ENCODE data around the gene GLB1L. TPM values are rescaled to one million over a fixed set of nuclear protein-coding genes. Genes with fewer than 3 reads are reported as not detected.
A peak's percentile ranks its signal among the peaks of the same experiment; 100 is the strongest.

GLB1L gene
- total RNA-seq, 6 donors from 2014 or later: 4.1 to 19.5 (median 11.9) TPM

GRCh38 chr2:219248845-219249202 is 3.6 kb upstream of the GLB1L start:
- TF ChIP-seq POLR2A (IDR thresholded peaks at IDR 0.05): no peak
- TF ChIP-seq EP300 (IDR thresholded peaks at IDR 0.05): no peak
- no peak for TF ChIP-seq POLR2AphosphoS5 (IDR thresholded peaks at IDR 0.05)
- no peak for TF ChIP-seq CTCF (IDR thresholded peaks at IDR 0.05)
- Histone ChIP-seq H3K4me3 (peak overlapping the region in 3 of 4 donors; percentile 12 to 31 (median 18)), H3K9me3 (no peaks in the 10 kb centered on the region), H3K36me3 (peaks cover 2 to 37% (median 11%) of the 10 kb centered on the region in 4 donors), H3K27me3 (no peaks in the 10 kb centered on the region), H3K4me1 (peaks cover 70 to 95% (median 77%) of the 10 kb centered on the region in 4 donors), H3K27ac (peak overlapping the region; percentile 77 to 96 (median 96))
- DNase-seq (no peak), ATAC-seq (ENCODE audit: low FRiP score in 2 of 2) (no peak)
- 66 to 74% methylated on average over 2 of the region's 2 CpGs for WGBS, 2 donors

GRCh38 chr2:219247678-219248642 is 2.7 kb upstream of the GLB1L start:
- Histone ChIP-seq H3K27ac (peak overlapping the region; percentile 77 to 96 (median 96)), H3K4me1 (peaks cover 61 to 86% (median 69%) of the 10 kb centered on the region in 4 donors), H3K36me3 (peaks cover 2 to 37% (median 11%) of the 10 kb centered on the region in 4 donors), H3K9me3 (no peaks in the 10 kb centered on the region), H3K4me3 (peak overlapping the region in 2 of 4 donors; percentile 9 to 18), H3K27me3 (no peaks in the 10 kb centered on the region)
- TF ChIP-seq POLR2A (IDR thresholded peaks at IDR 0.05) (no peak), POLR2AphosphoS5 (IDR thresholded peaks at IDR 0.05) (peak; percentile 70 to 74), EP300 (IDR thresholded peaks at IDR 0.05) (no peak), CTCF (IDR thresholded peaks at IDR 0.05) (no peak)
- ATAC-seq (ENCODE audit: low FRiP score in 2 of 2) (no peak), DNase-seq (peak in 1 of 2 donors; percentile 58)
- WGBS, 2 donors: 79 to 87% methylated on average over 16 to 17 of the region's 17 CpGs

DNA sequence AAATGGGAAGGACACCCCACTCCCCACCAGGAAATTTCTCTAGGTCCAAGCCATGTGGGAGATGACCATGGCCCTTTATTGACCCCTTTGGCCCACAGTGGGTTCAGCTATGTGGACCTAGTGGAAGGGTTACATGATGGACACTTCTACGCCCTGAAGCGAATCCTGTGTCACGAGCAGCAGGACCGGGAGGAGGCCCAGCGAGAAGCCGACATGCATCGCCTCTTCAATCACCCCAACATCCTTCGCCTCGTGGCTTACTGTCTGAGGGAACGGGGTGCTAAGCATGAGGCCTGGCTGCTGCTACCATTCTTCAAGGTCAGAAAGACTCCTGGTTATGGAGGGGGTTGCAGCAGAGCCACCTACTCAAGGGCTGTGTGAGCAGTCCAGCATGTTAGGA is 1.3 kb upstream of the GLB1L start:
- WGBS, 2 donors: 93 to 96% methylated on average over 4 to 10 of the region's 10 CpGs
- Histone ChIP-seq H3K9me3 (no peaks in the 10 kb centered on the region), H3K27ac (peak overlapping the region; percentile 91 to 96 (median 96)), H3K4me3 (peak overlapping the region in 1 of 4 donors; percentile 82), H3K4me1 (peaks cover 57 to 72% (median 58%) of the 10 kb centered on the region in 4 donors), H3K27me3 (no peaks in the 10 kb centered on the region), H3K36me3 (peaks cover 2 to 37% (median 11%) of the 10 kb centered on the region in 4 donors)
- DNase-seq (no peak), ATAC-seq (ENCODE audit: low FRiP score in 2 of 2) (no peak)
- TF ChIP-seq POLR2AphosphoS5 (IDR thresholded peaks at IDR 0.05) (no peak), CTCF (IDR thresholded peaks at IDR 0.05) (no peak), EP300 (IDR thresholded peaks at IDR 0.05) (no peak), POLR2A (IDR thresholded peaks at IDR 0.05) (no peak)

DNA sequence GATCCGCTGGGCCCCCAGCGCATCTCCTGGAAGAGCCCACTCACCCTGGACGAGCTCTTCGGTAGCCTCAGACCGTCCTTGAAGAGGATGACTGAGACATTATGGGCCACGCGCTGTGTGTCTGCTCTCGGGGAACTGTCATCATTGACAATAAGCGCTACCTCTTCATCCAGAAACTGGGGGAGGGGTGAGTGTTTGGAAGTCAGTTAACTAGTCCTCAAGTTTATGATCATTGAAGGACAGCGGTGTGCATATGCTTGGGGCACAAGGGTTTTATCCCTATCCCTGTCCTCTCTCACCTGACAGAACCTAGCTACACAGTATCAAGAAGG is 621 bp upstream of the GLB1L start:
- H3K9me3 ChIP-seq: no peaks in the 10 kb centered on the region
- 18 to 47% methylated on average over 5 to 10 of the region's 10 CpGs for WGBS, 2 donors
- H3K27ac ChIP-seq: peak overlapping the region; percentile 91 to 96 (median 96)
- peaks cover 2 to 30% (median 10%) of the 10 kb centered on the region in 4 donors for H3K36me3 ChIP-seq
- no peak for DNase-seq
- no peak for TF ChIP-seq POLR2A (IDR thresholded peaks at IDR 0.05)
- TF ChIP-seq CTCF (IDR thresholded peaks at IDR 0.05): no peak
- TF ChIP-seq EP300 (IDR thresholded peaks at IDR 0.05): no peak
- peak overlapping the region; percentile 72 to 83 (median 79) for H3K4me3 ChIP-seq
- H3K4me1 ChIP-seq: peaks cover 55 to 65% (median 56%) of the 10 kb centered on the region in 4 donors
- no peaks in the 10 kb centered on the region for H3K27me3 ChIP-seq
- no peak for ATAC-seq (ENCODE audit: low FRiP score in 2 of 2)
